Measurements from ENCODE around the gene CCL16.
"Not testable (repeated sequence)": the region's sequence is repeated elsewhere in the genome, so short reads cannot be mapped to it uniquely, and the experiment has no call there.

The CCL16 gene

GRCh38 chr17:35984140-35984539 lies 2.8 kb upstream of the CCL16 start:
- no peak for DNase-seq

DNA sequence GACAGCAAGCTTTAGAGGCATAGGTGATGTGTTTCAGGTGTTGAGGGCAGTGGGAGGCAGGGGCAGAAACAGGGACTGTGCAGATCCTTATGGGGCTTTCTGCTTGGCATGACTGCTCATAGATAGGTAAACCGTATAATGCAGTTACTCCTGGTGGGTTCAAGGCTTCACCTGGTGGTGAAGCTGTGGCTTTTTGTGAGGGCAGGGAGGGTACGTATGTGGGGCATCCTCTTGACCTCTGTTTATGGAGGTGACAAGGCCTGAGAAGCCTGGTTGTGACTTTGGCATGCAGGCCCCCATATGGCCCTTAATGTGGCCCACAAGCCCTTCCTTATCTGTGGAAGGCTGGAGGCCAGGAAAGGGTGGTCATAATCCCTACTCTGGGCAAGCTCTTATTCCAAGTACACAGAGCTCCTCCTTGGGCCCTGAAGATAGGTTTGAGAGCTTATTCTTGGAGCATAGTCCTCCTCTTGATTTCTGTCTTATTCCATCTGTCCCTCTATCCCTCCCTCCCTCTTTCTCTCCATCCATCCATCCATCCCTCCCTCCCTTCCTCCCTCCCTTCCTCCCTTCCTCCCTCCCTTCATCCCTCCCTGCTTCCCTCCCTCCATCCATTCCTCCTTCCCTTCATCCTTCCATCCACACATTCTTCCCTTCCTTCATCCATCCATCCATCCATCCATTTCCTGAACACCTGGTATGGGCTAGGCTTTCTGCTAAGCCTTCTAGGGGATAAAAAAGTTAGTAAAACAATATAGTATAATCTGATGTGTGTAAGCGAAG lies 1.3 kb upstream of the CCL16 start:
- no peak for DNase-seq

- DNase-seq = no peak
Measured at GRCh38 chr17:35981908-35982330, 622 bp upstream of the CCL16 start.

- DNase-seq = no peak
Measured at GRCh38 chr17:35978346-35978745, 3.0 kb downstream of the CCL16 start.

GRCh38 chr17:35977509-35977908 lies 3.8 kb downstream of the CCL16 start:
- no peak for DNase-seq

DNA sequence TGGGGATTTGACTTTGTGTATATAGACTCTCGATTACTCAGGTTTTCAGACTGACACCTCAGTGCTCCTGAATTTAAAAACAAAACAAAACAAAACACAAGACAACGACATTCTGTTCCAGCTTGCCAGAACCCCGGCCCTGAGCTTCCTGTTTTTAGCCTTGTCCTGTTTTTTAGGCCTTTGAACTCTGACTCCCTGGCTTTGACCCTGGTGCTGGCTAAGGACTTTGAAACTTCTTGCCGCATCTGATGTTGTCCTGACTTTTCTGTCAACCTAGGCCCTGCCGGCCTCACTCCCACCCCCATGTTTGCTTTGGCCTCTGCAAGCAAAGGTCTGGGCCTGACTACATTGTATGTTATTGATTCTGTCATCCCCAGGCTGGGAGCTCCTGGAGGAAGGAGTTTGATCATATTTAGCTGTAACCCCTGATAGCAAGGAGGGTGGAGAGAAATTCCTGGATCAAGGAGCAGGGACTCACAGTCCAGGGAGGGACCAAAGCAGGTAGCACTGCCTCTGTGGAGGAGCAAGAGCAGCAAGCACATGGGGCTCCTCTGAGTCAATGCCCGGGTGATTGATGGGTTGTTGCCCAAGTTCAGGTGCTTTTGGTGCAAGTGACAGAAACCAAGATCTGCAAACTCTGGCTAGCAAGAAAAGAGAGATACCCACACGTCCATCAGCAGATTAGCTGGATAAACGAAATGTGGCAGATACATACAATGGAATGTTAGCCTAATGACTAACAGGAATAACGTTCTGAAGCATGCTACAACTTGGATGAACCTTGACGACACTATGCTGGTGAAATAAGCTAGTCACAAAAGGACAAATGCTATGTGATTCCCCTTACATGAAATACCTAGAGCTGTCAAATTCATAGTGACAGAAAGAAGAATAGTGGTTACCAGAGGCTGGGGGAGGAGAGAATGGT lies 7.7 kb downstream of the CCL16 start:
- no peak for DNase-seq

DNA sequence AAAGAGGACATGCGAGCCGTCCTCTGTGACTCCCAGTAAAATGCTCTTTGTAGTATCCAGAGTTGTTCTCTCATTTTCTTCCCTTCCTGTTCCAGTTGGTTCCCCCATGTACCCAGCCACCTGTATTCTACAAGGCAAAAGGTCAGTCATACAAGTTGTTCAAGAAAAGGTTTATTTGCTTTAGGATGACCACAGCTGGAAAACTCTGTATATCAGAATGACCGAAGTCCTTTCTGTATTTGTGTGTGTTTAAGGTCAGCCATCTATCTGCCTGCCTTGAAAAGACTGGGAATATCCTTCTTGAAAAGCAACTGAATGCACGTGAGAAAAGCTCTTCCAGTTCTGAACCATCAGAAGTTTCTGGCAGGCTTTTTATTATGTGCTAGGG lies 8.4 kb downstream of the CCL16 start:
- no peak for DNase-seq

GRCh38 chr17:35972535-35972934 lies 8.8 kb downstream of the CCL16 start:
- no peak for DNase-seq

DNA sequence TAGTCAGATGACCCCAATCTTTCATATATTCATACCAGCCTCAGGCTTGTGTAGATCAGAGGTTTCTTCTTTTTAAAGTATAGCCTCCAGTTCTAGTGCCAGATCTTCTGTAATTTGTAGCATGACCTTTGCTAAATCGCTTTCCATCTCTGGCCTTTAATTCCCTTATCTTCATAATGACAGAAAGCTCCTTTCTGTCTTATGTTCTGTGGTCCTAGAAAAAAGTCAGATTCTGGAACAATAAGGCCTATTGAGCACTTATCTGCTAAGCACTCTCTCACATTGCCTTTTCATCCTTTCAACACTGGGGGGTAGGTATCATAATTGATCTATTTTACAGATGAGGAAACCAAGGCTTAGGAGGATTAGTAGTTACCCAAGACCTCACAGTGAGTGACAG lies 9.2 kb downstream of the CCL16 start:
- DNase-seq = no peak

DNA sequence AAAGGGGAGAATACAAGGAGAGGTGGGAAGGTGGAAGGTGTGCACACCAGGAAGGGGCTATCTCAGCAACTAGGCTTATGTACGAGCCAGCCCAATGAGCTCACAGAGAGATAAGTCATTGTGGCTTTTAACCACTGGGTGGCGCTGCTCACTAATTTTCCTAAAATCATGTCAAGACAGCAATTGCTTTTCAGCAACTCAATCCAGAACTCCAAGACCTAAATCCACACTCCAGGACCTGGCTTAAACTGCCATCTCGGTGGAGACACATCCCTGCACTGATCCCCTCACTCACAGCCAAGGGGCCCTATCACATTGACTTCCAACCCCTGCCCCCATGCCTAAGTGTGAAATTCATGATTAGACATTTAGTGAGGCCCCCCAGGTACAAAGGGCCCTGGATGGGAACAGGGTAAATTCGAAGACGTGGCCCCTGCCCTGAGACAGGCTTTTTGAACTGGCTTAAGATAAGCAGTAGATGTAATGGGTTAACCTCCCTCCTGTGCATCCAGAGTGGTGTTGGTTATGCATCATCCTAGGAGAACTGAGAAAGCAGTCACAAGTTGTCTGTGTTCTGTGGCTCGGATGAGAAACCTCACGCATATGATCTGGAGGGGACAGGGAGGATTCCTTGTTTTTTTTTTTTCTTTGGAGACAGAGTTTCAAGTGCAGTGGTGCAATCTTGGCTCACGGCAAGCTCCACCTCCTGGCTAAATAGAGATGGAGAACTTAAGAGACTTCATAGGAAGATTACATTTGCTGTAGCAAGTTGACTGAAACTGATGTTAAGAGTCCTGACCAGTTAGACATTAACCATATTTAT lies 11.5 kb downstream of the CCL16 start:
- peak; percentile 90 for DNase-seq

DNA sequence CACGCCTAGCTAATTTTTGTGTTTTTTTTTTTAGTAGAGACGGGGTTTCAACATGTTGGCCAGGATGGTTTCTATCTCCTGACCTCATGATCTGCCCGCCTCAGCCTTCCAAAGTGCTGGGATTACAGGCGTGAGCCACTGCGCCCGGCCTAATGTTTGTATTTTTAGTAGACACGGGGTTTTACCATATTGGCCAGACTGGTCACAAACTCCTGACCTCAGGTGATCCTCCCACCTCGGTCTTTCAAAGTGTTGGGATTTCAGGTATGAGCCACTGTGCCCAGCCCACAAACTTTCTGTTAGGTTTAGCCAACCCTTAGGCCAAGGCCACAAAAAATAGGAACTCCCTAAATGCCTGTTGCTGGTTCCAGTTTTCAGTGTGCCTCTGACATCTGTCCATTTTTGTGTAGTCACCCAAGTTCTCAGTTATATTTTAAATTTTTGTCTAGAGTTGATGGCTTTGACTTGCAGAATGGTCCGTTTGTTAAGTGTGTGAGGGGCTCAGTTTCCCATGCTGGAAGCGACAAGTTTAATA lies 12.7 kb downstream of the CCL16 start:
- no peak for DNase-seq

- no peak for DNase-seq
Measured at GRCh38 chr17:35965272-35965671, 16.0 kb downstream of the CCL16 start.

- no peak for DNase-seq
Measured at GRCh38 chr17:35963663-35964062, 17.6 kb downstream of the CCL16 start.

DNA sequence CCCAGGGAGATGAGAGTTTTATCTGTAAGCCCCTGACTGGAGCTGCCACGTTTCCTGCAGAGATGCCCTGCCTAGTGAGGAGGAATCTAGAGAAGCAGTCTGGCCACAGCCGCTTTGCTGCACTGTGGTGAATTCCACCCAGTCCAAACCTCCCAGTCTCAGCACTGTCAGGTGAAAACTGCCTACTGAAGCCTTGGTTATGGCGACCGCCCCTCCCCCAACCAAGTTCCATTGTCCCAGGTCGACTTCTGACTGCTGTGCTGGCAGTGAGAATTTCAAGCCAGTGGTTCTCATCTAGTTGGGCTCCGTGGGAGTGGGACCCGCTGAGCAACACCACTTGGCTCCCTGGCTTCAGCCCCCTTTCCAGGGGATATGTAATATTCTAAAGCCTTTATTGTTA lies 27.6 kb downstream of the CCL16 start:
- DNase-seq = no peak

DNA sequence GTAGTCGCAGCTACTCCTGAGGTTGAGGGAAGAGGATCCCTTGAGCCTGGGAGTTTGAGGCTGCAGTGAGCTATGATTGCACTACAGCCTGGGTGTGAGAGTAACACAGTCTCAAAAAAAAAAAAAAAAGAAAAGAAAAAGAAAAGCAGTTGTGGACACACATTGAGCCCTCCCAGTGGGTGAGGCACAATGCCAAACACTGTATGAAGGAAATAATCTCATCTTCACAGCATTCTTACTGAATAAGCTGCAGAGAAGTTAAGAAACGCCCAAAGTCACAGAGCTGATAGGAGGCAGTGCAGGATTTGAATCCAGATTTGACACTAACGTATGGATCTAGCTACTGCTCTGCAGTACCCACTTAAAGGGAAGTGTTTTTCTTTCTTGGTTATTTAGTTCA lies 31.9 kb downstream of the CCL16 start:
- DNase-seq = no peak

DNA sequence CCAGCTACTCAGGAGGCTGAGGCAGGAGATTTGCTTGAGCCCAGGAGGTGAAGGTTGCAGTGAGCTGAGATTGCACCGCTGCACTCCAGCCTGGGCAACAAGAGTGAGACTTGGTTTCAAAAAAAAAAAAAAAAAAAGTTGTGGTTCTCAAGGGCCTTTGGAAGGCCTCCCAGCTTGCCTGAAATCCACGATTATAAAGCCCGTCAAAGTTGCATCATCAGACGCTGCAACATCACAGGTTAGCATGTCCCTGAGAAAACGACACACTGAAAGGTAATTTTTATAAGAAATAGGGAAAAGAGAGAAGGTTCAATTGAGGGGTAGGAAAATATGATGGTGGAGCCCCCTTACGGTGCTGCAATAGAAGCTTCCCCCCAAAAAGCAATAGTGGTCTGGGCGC lies 33.2 kb downstream of the CCL16 start:
- DNase-seq = no peak

DNA sequence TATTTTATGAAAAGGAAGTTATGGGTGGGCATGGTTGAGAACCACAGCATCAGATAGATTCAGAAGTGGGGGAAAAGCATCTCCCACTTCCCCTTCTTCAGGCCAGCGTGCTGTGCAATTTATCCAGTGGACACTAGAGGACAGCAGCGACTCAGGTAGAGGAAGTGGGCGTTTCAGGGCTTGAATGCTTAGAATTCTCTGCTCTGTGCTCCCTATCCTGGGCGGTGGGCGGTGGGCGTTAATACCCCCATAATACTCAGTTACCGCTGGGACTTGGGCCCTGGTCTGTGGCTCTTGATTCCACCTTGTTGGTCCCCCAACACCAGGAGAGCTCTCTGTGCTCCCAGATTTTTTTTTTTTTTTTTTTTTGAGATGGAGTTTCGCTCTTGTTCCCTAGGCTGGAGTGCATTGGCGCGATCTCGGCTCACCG lies 34.1 kb downstream of the CCL16 start:
- DNase-seq = peak; percentile 76

DNA sequence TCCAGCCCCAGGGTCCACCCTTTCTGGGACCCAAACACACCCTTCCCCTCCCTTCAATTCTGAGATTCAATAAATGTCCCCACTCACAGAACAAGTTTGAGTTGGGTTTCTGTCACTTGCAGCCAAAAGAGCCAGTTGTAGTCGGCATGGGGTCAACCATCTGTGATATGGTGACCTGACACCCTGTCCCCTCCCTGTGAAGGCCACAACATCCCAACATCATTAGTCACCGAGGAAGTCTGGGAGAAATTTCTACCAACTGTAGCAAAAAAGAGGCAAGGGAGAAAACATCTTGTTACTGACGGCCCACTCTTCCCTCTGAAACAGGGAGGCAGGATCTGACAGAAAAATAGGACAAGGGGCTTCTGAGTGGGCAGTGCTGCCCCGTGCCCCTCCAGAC lies 37.1 kb downstream of the CCL16 start:
- no peak for DNase-seq

DNA sequence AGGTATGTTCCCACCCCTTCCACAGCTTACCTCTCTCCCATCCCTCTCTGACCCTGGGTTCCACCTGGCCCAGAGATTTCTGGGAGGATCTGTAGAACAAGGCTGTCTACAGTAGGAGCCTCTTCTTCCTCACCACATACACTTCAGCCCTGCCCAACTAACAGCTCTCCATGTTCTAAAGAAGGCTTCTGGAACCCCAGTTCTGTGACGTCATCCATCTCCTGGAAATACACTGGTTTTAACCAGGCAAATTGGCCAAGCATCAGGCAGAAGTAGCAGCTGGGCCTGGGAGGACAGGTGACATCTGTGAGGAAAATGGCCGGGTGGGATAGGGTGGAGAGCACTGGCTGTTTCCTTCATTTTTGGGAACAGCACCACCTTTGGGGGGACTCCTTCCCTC lies 37.8 kb downstream of the CCL16 start, which contains the start of gene LYZL6:
Gene LYZL6, minus strand, starts transcription at position 177 of the 400 bp plus-strand sequence. CDS start 4,357 bp downstream, outside the sequence.
- DNase-seq = no peak

DNA sequence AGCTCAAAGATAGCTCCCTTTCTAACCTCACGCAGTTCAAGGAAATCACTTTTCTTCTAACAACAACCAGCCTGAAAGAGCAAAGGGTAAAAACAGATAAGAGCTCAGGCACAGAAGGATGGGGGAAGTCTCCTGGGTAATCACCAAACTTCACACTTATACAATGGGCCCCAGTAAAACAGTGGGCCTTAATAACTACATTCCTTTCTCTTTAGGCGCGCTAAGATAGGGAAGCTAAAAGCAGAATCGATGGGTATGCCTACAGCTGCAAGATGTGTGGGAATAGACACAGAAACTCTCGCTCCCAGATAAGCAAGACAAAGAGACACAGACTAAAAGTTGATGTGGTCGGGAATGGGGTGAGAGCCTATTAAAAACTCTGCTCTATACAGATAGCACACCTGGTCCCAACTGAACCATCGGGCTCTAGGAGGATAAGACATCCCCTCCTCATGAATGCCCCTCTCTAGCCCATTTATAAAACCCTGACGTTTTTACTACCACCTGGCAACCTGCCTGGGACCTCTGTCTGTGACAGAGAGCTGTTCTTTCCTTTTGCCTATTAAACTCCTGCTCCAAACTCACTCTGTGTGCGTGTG lies 38.6 kb downstream of the CCL16 start:
- DNase-seq = no peak

GRCh38 chr17:35938492-35938891 lies 42.8 kb downstream of the CCL16 start:
- DNase-seq = not testable (repeated sequence)

DNA sequence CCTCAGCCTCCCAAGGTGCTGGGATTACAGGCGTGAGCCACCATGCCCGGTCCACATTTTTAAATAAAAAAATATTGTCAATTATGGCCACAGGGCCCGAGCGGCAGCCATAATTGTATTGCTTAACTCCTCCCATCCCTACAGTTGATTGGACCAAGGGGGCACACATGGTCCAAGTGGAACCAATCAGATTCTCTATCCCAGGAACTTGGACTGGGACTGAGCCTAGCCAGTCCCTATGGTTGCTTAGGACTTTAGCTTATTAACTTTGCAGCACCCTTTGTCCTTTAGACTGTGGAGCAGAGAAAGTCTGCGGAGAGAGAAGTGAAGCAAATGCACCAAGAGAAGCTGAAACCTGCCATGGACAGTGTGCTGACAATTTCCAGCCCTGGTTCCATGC lies 45.2 kb downstream of the CCL16 start:
- DNase-seq = no peak

Measured in activated CD8-positive, alpha-beta memory T cell treated with anti-CD3 and anti-CD28 coated beads for 24 hours (primary cell).